ENCODE measurements around the gene MYO9B. TPM values are rescaled to one million over a fixed set of nuclear protein-coding genes. Genes with fewer than 3 reads are reported as not detected.
A peak's percentile ranks its signal among the peaks of the same experiment; 100 is the strongest.

The MYO9B gene
- total and polyA plus RNA-seq, 2 donors (not counting 1 experiment from before 2014, with no cell fraction given), result 32.5 to 52.5 TPM

- Histone ChIP-seq H3K79me2 (ENCODE audit: control insufficient read depth, insufficient read depth, low read length) (peaks cover 35% of the 10 kb centered on the region), H3K27ac (ENCODE audit: insufficient read depth, low read length) (no peak overlapping the region), H4K20me1 (ENCODE audit: control insufficient read depth, extremely low read depth, insufficient read depth, low read length) (no peaks in the 10 kb centered on the region), H3K4me2 (ENCODE audit: extremely low read depth, insufficient read depth, low read length) (no peak overlapping the region), H3K4me1 (ENCODE audit: control insufficient read depth, extremely low read depth, insufficient read depth, low read length) (peaks cover 8% of the 10 kb centered on the region), H3K9me3 (ENCODE audit: control insufficient read depth, insufficient read depth, low read depth, low read length) (no peaks in the 10 kb centered on the region), H3K27me3 (ENCODE audit: control insufficient read depth, insufficient read depth, low read length) (no peaks in the 10 kb centered on the region), H3K36me3 (ENCODE audit: control insufficient read depth, insufficient read depth, low read length) (no peaks in the 10 kb centered on the region), H3K4me3 (replicated peaks in 1 of 4; ENCODE audit: control extremely low read depth in 1 of 4, insufficient read depth in 1 of 4, low read depth in 3 of 4, low read length in 4 of 4) (no peak overlapping the region), H2AFZ (ENCODE audit: low read length) (no peak overlapping the region), H3K9ac (ENCODE audit: insufficient read depth, low read length) (no peak overlapping the region)
- no peak for TF ChIP-seq CTCF (conservative IDR thresholded peaks at IDR 0.05 in 1 of 2, IDR thresholded peaks at IDR 0.05 in 1 of 2; ENCODE audit: low read depth in 1 of 2, low read length in 2 of 2)
- TF ChIP-seq EZH2 (IDR thresholded peaks at IDR 0.05; ENCODE audit: low read length, missing control alignments), result no peak
- no peak for DNase-seq (ENCODE audit: low read depth in 2 of 2)
Observed at GRCh38 chr19:17123041-17123440, 47.5 kb downstream of the MYO9B start.

GRCh38 chr19:17124025-17124424 is 48.4 kb downstream of the MYO9B start:
- no peak for TF ChIP-seq CTCF (conservative IDR thresholded peaks at IDR 0.05 in 1 of 2, IDR thresholded peaks at IDR 0.05 in 1 of 2; ENCODE audit: low read depth in 1 of 2, low read length in 2 of 2)
- TF ChIP-seq EZH2 (IDR thresholded peaks at IDR 0.05; ENCODE audit: low read length, missing control alignments), result no peak
- no peak overlapping the region for H3K27ac ChIP-seq (ENCODE audit: insufficient read depth, low read length)
- no peak for DNase-seq (ENCODE audit: low read depth in 2 of 2)
- H3K4me1 ChIP-seq (ENCODE audit: control insufficient read depth, extremely low read depth, insufficient read depth, low read length), result peaks cover 8% of the 10 kb centered on the region
- H3K4me3 ChIP-seq (replicated peaks in 1 of 4; ENCODE audit: control extremely low read depth in 1 of 4, insufficient read depth in 1 of 4, low read depth in 3 of 4, low read length in 4 of 4), result no peak overlapping the region
- no peaks in the 10 kb centered on the region for H4K20me1 ChIP-seq (ENCODE audit: control insufficient read depth, extremely low read depth, insufficient read depth, low read length)
- no peaks in the 10 kb centered on the region for H3K27me3 ChIP-seq (ENCODE audit: control insufficient read depth, insufficient read depth, low read length)
- H3K4me2 ChIP-seq (ENCODE audit: extremely low read depth, insufficient read depth, low read length), result no peak overlapping the region
- peaks cover 33% of the 10 kb centered on the region for H3K79me2 ChIP-seq (ENCODE audit: control insufficient read depth, insufficient read depth, low read length)
- no peaks in the 10 kb centered on the region for H3K9me3 ChIP-seq (ENCODE audit: control insufficient read depth, insufficient read depth, low read depth, low read length)
- H3K9ac ChIP-seq (ENCODE audit: insufficient read depth, low read length), result no peak overlapping the region
- no peak overlapping the region for H2AFZ ChIP-seq (ENCODE audit: low read length)
- H3K36me3 ChIP-seq (ENCODE audit: control insufficient read depth, insufficient read depth, low read length), result no peaks in the 10 kb centered on the region

- Histone ChIP-seq H3K27me3 (ENCODE audit: control insufficient read depth, insufficient read depth, low read length) (no peaks in the 10 kb centered on the region), H3K4me1 (ENCODE audit: control insufficient read depth, extremely low read depth, insufficient read depth, low read length) (peaks cover 8% of the 10 kb centered on the region), H3K4me2 (ENCODE audit: extremely low read depth, insufficient read depth, low read length) (peak overlapping the region; percentile 6), H2AFZ (ENCODE audit: low read length) (no peak overlapping the region), H4K20me1 (ENCODE audit: control insufficient read depth, extremely low read depth, insufficient read depth, low read length) (no peaks in the 10 kb centered on the region), H3K9ac (ENCODE audit: insufficient read depth, low read length) (no peak overlapping the region), H3K36me3 (ENCODE audit: control insufficient read depth, insufficient read depth, low read length) (peaks cover 1% of the 10 kb centered on the region), H3K27ac (ENCODE audit: insufficient read depth, low read length) (peak overlapping the region; percentile 84), H3K9me3 (ENCODE audit: control insufficient read depth, insufficient read depth, low read depth, low read length) (no peaks in the 10 kb centered on the region), H3K4me3 (replicated peaks in 1 of 4; ENCODE audit: control extremely low read depth in 1 of 4, insufficient read depth in 1 of 4, low read depth in 3 of 4, low read length in 4 of 4) (no peak overlapping the region), H3K79me2 (ENCODE audit: control insufficient read depth, insufficient read depth, low read length) (peaks cover 35% of the 10 kb centered on the region)
- TF ChIP-seq EZH2 (IDR thresholded peaks at IDR 0.05; ENCODE audit: low read length, missing control alignments) (no peak), CTCF (conservative IDR thresholded peaks at IDR 0.05 in 1 of 2, IDR thresholded peaks at IDR 0.05 in 1 of 2; ENCODE audit: low read depth in 1 of 2, low read length in 2 of 2) (no peak)
- peak; percentile 19 to 43 for DNase-seq (ENCODE audit: low read depth in 2 of 2)
Observed at GRCh38 chr19:17125062-17125727, 49.6 kb downstream of the MYO9B start.
